ENCODE results near the gene ACAP1.

The ACAP1 gene

DNA sequence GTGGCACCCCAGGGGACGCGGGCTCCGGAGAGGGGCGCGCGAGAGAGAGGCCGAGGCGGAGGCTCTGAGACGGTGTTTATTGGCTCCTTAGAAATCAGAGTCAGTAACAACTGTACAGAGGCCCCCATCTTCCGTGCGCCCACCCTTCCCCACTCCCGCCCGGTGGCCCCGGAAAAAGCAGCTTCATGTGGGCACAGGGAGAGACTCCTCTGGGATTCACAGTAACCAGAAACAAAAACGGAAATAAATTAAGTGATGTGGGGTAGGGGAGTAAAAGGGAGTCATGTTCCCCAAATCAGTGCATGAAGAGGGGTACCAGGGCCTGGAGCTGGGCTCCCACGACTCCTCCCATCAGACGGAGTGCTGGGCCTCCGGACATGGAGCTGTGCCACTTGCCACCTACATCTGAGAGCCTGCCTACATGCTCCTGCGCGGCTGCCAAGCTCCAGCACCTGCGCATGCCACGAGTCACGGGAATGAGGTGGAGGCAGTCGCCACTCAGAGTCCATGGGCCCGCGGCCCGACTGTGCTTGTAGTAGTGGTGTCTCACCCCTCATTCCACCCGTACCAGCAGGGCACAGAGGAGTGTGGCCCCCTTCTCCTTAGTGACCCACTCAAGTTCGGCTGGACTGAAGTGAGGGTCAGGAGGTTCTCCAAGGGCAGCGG, 20.6 kb upstream of the ACAP1 start:
- H3K4me3 ChIP-seq (ENCODE audit: severe bottlenecking), result peak overlapping the region; percentile 97
- H3K27me3 ChIP-seq (ENCODE audit: insufficient read depth, poor library complexity, severe bottlenecking), result no peaks in the 10 kb centered on the region
- H3K9me3 ChIP-seq (ENCODE audit: severe bottlenecking), result no peaks in the 10 kb centered on the region
- ATAC-seq (ENCODE audit: low read depth), result peak; percentile 3; the same call in 2 of the 3 replicates
- peaks cover 72% of the 10 kb centered on the region for H3K36me3 ChIP-seq (ENCODE audit: low read depth)
- DNase-seq (ENCODE audit: low spot score), result no peak
- no peak for TF ChIP-seq CTCF (IDR thresholded peaks at IDR 0.05; ENCODE audit: poor library complexity, severe bottlenecking)
- H3K4me1 ChIP-seq (ENCODE audit: insufficient read depth, poor library complexity, severe bottlenecking), result peaks cover 3% of the 10 kb centered on the region
- peak overlapping the region; percentile 78 for H3K27ac ChIP-seq (ENCODE audit: poor library complexity, severe bottlenecking)

DNA sequence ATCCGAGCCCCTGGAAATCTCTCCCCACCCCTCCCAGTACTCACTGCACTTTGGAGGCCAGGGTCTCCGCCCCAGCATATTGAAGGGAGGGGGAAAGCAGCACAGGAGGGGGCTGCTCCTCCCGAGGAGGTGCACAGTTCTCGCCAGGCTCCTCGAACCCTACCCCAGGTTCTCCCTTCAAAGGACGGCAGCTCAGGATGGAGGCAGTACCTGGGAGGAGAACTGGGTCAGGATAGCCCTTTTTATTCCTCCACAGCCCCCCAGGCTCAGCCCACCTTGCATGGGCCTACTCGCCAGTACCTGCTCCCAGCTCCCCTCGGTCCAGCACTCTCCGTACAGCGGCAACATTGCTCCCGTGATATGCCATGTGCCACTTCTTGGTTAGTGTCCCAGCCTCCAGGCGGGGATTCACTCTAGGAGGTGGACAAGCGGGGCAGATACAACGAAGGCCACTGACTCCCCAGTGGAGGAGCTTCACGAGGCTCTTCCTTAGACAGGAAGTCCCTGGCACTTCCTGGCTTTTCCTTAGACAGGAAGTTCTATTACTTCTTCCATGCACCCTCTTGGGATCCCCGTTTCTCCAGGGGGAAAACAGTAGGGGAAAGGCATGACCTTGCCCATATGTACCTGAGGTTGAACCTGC, 19.0 kb upstream of the ACAP1 start:
- no peak overlapping the region for H3K27ac ChIP-seq (ENCODE audit: poor library complexity, severe bottlenecking)
- no peak for ATAC-seq (ENCODE audit: low read depth)
- no peak for TF ChIP-seq CTCF (IDR thresholded peaks at IDR 0.05; ENCODE audit: poor library complexity, severe bottlenecking)
- peaks cover 74% of the 10 kb centered on the region for H3K36me3 ChIP-seq (ENCODE audit: low read depth)
- no peaks in the 10 kb centered on the region for H3K9me3 ChIP-seq (ENCODE audit: severe bottlenecking)
- DNase-seq (ENCODE audit: low spot score), result no peak
- H3K4me1 ChIP-seq (ENCODE audit: insufficient read depth, poor library complexity, severe bottlenecking), result peaks cover 3% of the 10 kb centered on the region
- H3K4me3 ChIP-seq (ENCODE audit: severe bottlenecking), result no peak overlapping the region
- H3K27me3 ChIP-seq (ENCODE audit: insufficient read depth, poor library complexity, severe bottlenecking), result no peaks in the 10 kb centered on the region

DNA sequence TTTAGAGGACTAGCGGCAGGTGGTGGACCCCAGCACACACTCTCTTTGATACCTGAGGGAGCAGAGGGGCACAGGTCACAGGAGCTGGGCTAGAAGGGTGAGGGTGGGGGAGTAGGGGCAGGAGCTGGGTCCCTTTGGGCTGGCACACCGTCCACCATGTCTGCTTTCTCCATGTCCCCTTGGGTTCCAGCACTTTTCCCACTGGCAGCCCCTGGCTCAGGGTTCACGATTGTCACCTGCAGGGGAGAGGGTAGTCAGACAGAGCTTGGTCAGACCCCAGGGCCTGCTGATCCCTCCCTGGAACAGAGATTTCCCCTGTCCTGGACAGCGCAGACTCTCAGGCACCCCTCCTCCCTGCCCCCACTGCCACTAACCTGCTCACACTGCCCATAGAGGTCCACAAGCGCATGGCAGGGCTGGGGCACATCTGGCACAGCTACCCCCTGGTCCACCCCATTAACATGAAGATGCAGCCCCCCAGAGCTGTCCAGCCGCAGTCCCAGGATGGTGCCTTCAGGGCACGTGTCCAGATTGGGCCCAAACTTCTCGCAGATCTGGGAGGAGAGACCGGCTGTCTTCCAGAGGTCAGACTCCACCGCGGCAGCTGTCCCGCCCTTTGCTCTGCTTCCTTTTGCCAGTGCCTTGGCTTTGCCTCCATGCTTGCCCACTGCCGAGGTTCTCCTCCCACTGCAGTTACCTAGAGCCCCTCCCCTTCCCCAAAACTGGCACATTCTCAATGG, 18.0 kb upstream of the ACAP1 start:
- TF ChIP-seq CTCF (IDR thresholded peaks at IDR 0.05; ENCODE audit: poor library complexity, severe bottlenecking), result no peak
- no peak overlapping the region for H3K27ac ChIP-seq (ENCODE audit: poor library complexity, severe bottlenecking)
- DNase-seq (ENCODE audit: low spot score) (no peak), ATAC-seq (ENCODE audit: low read depth) (no peak)
- H3K4me1 ChIP-seq (ENCODE audit: insufficient read depth, poor library complexity, severe bottlenecking), result peaks cover 3% of the 10 kb centered on the region
- no peaks in the 10 kb centered on the region for H3K27me3 ChIP-seq (ENCODE audit: insufficient read depth, poor library complexity, severe bottlenecking)
- H3K9me3 ChIP-seq (ENCODE audit: severe bottlenecking), result no peaks in the 10 kb centered on the region
- peaks cover 74% of the 10 kb centered on the region for H3K36me3 ChIP-seq (ENCODE audit: low read depth)
- no peak overlapping the region for H3K4me3 ChIP-seq (ENCODE audit: severe bottlenecking)

DNA sequence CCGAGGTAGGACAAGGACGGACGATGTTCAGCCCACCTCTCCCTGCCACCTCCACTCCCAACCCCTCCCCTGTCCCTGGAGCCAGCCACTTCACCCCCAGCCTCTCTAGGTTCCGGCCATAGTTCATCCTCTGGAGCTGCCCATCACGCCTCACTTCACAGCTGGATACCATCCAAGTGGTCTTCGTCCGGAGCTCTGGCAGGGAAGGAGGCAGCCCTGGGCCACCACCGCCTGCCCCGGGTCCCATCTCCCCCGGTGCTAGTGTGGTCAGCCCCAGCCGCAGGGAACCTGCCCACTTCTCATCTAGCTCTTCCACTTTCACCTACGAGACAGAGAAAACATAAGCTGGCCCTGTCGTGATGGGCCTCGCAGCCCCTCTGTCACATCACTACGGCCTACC, 14.9 kb upstream of the ACAP1 start:
- no peaks in the 10 kb centered on the region for H3K9me3 ChIP-seq (ENCODE audit: severe bottlenecking)
- H3K4me3 ChIP-seq (ENCODE audit: severe bottlenecking), result no peak overlapping the region
- peaks cover 80% of the 10 kb centered on the region for H3K36me3 ChIP-seq (ENCODE audit: low read depth)
- H3K27me3 ChIP-seq (ENCODE audit: insufficient read depth, poor library complexity, severe bottlenecking), result no peaks in the 10 kb centered on the region
- H3K4me1 ChIP-seq (ENCODE audit: insufficient read depth, poor library complexity, severe bottlenecking), result no peaks in the 10 kb centered on the region
- ATAC-seq (ENCODE audit: low read depth) (no peak), DNase-seq (ENCODE audit: low spot score) (no peak)
- TF ChIP-seq CTCF (IDR thresholded peaks at IDR 0.05; ENCODE audit: poor library complexity, severe bottlenecking), result no peak
- no peak overlapping the region for H3K27ac ChIP-seq (ENCODE audit: poor library complexity, severe bottlenecking)
